Lower lobe of right lung (tissue), 2 donors: Measurements from ENCODE around the gene CCDC12. TPM values are rescaled to one million over a fixed set of nuclear protein-coding genes. Genes with fewer than 3 reads are reported as not detected.
"Not testable (repeated sequence)": the region's sequence is repeated elsewhere in the genome, so short reads cannot be mapped to it uniquely, and the experiment has no call there.

Experiments used
- ATAC-seq, 2 donors: fragments of 200-7000 bp; cut with Tn5 transposase; one replicate each; pipeline ENCODE4 v1.9.1; 2020 to 2022; ENCODE audit warnings: mild to moderate bottlenecking in 2 of 2, moderate library complexity in 2 of 2
- DNase-seq: peaks from one replicate; pipeline ENCODE4 v3.0.0-alpha.2; 2020
- H3K27ac ChIP-seq: fragments of 200-600 bp; one replicate; pipeline ENCODE4 v1.8.0; 2022
- H3K27me3 ChIP-seq: fragments of 200-600 bp; one replicate; pipeline ENCODE4 v1.8.0; 2022; ENCODE audit warnings: low read depth
- H3K36me3 ChIP-seq: fragments of 200-600 bp; one replicate; pipeline ENCODE4 v1.8.0; 2022; ENCODE audit warnings: mild to moderate bottlenecking
- H3K4me1 ChIP-seq: fragments of 200-600 bp; one replicate; pipeline ENCODE4 v1.8.0; 2022
- H3K4me3 ChIP-seq: fragments of 200-600 bp; one replicate; pipeline ENCODE4 v1.8.0; 2022; ENCODE audit warnings: mild to moderate bottlenecking
- H3K9me3 ChIP-seq: fragments of 200-600 bp; one replicate; pipeline ENCODE4 v1.8.0; 2022
- intact Hi-C: fragments of 100-400 bp; cut with DNase I; formaldehyde crosslinking; loops from one replicate; pipeline ENCODE4 v1.11.0; 2022
- total RNA-seq: library from RNA; stranded (reverse); fragmentation: NEBNext Ultra II Directional; extraction: Animal tissue kit (Norgen Biotek cat#: 25700); gene quantifications from one replicate; pipeline ENCODE4 v1.2.1, GENCODE V29; 2021
- TF ChIP-seq, protein P1 (sequence below): fragments of 200-600 bp; IDR thresholded peaks from one replicate; pipeline ENCODE4 v1.8.0; 2022; ENCODE audit warnings: antibody characterized with exemption, mild to moderate bottlenecking
- donor health status: DM: no; HTN: yes; CAD: no; lungs with severe emphysema.

The CCDC12 gene
- total RNA-seq, 1 donor from 2014 or later: 42.9 TPM

DNA sequence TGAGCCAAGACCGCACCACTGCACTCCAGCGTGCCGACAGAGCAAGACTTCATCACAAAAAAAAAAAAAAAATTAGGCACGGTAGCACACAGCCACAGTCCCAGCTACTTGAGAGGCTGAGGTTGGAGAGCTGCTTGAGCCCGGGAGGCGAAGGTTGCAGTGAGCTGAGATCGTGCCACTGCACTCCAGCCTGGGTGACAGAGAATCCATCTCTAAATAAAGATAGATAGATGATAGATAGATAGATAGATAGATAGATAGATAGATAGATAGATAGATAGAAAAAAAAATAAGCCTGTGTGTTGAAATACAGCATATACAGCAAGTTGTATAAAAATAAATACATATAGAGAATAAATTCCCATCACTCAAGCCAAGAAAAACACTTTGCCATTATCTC lies 61.7 kb downstream of the CCDC12 start:
- peak in 1 of 2 donors; percentile 42 for ATAC-seq
- intact Hi-C loops: no loop called here
- H3K4me1 ChIP-seq: peaks cover 7% of the 10 kb centered on the region
- no peak overlapping the region for H3K27ac ChIP-seq
- DNase-seq: peak; percentile 30
- H3K27me3 ChIP-seq: no peaks in the 10 kb centered on the region
- TF ChIP-seq, protein P1, sequence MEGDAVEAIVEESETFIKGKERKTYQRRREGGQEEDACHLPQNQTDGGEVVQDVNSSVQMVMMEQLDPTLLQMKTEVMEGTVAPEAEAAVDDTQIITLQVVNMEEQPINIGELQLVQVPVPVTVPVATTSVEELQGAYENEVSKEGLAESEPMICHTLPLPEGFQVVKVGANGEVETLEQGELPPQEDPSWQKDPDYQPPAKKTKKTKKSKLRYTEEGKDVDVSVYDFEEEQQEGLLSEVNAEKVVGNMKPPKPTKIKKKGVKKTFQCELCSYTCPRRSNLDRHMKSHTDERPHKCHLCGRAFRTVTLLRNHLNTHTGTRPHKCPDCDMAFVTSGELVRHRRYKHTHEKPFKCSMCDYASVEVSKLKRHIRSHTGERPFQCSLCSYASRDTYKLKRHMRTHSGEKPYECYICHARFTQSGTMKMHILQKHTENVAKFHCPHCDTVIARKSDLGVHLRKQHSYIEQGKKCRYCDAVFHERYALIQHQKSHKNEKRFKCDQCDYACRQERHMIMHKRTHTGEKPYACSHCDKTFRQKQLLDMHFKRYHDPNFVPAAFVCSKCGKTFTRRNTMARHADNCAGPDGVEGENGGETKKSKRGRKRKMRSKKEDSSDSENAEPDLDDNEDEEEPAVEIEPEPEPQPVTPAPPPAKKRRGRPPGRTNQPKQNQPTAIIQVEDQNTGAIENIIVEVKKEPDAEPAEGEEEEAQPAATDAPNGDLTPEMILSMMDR: no peak
- peaks cover 30% of the 10 kb centered on the region for H3K36me3 ChIP-seq
- H3K4me3 ChIP-seq: no peak overlapping the region
- H3K9me3 ChIP-seq: peaks cover 3% of the 10 kb centered on the region

DNA sequence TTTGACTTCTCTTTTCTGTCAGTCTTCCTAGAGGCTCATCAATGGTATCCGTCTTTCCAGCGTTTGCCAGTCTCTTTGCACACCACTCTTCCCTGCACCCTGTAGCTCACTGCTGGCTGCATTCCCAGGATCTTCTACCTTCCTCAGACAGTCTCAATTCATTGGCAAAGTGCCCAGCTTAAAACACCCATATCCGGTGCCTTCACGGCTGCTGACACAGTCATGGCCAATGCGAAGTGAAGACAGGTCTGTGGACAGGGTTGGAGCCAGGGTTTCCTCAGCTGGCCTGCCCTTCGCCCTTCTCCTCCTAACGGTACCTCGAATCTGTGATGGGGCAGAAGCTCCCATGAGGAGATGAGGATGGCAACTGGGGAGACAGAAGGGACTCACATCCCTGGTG lies 62.9 kb downstream of the CCDC12 start:
- ATAC-seq (peak in 1 of 2 donors; percentile 7), DNase-seq (no peak)
- peaks cover 18% of the 10 kb centered on the region for H3K4me1 ChIP-seq
- H3K27me3 ChIP-seq: peaks cover 4% of the 10 kb centered on the region
- intact Hi-C loops: no loop called here
- H3K36me3 ChIP-seq: peaks cover 18% of the 10 kb centered on the region
- TF ChIP-seq, protein P1: no peak
- no peak overlapping the region for H3K4me3 ChIP-seq
- H3K9me3 ChIP-seq: peaks cover 3% of the 10 kb centered on the region
- no peak overlapping the region for H3K27ac ChIP-seq

DNA sequence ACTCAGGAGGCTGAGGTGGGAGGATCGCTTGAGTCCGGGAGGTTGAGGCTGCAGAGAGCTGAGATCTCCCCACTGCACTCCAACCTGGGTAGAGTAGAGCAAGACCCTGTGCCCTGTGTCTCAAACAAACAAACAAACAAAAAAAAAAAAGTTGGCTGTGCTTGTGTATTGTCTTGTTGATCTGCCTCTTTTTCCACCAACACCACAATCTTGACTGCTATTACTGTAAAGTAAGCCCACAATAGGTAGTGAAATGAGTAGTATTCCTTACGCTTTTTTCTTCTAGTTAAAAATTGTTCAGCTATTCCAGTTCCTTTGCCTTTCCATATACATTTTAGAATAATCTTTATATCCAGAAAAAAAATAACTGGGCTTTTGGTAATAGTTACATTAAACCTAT lies 63.6 kb downstream of the CCDC12 start:
- no peak for DNase-seq
- no peak overlapping the region for H3K27ac ChIP-seq
- peaks cover 3% of the 10 kb centered on the region for H3K9me3 ChIP-seq
- H3K4me3 ChIP-seq: no peak overlapping the region
- peaks cover 25% of the 10 kb centered on the region for H3K4me1 ChIP-seq
- peaks cover 4% of the 10 kb centered on the region for H3K27me3 ChIP-seq
- ATAC-seq: no peak
- TF ChIP-seq, protein P1: no peak
- H3K36me3 ChIP-seq: peaks cover 11% of the 10 kb centered on the region
- intact Hi-C loops: no loop called here

DNA sequence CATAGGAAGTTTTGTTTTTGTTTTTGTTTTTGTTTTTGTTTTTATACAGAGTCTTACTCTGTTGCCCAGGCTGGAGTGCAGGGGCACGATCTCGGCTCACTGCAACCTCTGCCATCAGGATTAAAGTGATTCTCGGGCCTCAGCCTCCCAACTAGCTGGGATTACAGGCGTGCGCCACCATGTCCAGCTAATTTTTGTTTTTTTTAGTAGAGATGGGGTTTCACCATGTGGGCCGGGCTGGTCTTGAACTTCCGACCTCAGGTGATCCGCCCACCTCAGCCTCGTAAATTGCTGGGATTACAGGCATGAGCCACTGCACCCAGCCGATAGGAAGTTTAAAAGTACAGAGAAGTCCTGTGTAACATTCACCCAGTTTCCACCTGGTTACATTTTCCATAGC lies 65.6 kb downstream of the CCDC12 start:
- intact Hi-C loops, H3K27me3 ChIP-seq, H3K4me3 ChIP-seq, ATAC-seq, H3K27ac ChIP-seq, DNase-seq, H3K9me3 ChIP-seq, H3K36me3 ChIP-seq: not testable (repeated sequence)
- H3K4me1 ChIP-seq: peaks cover 26% of the 10 kb centered on the region

DNA sequence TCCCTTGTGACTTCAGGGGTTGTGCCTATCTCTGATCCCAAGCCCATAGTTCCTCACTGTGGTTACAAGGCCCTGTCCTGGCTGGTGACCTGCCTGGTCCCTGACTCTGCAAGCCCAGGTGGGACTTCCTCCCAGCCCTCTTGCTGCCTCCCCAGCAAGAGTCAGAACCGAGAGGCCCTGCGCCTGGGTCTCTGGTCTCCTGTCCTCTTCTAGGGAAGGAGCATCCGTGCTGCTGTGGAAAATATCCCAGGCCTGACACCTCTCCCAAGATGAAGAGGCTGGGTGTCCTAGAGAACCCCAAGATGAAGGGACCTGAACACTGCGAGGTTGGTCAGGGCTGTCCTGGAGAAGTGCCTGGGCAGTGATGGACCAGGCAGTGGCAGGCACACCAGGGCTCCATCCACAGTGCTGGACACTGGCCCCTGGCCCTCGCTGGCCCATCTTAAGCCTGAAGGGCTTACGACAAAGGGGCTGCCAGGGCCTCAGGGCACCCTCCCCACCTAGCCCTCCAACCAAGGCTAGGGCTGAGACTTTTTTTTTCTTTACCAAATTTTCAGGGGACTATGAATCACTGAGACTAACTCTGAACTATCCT lies 66.3 kb downstream of the CCDC12 start:
- Histone ChIP-seq H3K4me3 (no peak overlapping the region), H3K4me1 (peaks cover 26% of the 10 kb centered on the region), H3K27me3 (peaks cover 4% of the 10 kb centered on the region), H3K9me3 (no peaks in the 10 kb centered on the region), H3K36me3 (no peaks in the 10 kb centered on the region), H3K27ac (no peak overlapping the region)
- intact Hi-C loops: no loop called here
- ATAC-seq (no peak), DNase-seq (peak; percentile 20)
- TF ChIP-seq, protein P1: no peak

DNA sequence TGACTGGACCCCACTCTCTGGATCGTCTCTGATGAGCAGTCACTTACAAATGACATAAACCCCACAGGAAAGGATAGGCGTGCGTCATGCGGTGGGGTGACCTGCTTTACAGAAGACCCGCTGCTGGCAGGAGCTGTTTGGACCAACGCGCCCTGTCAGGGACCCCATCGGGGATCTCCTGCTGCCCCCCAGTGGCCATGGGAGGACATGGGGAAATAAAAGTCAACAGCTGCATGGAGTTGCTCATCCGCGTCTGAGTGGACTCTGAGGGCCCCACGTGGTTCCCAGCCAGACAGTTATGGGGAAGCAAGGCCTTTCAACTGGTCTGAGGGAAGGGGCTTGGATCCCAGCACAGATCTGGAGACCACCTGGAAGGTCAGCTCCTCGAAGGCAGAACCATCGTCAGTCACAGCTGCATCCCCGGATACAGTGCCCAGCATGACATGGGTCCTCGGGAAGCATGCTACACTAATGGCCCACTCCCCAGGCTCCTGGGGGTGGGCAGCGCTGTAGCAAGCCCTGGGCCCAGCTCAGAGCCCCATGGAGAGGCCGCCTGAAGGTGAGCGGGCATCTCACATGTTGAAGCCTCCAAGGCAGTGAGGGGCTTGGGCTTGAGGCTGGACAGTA lies 66.9 kb downstream of the CCDC12 start:
- intact Hi-C loops: no loop called here
- ATAC-seq: peak; percentile 85 to 87
- peak; percentile 87 for DNase-seq
- Histone ChIP-seq H3K36me3 (no peaks in the 10 kb centered on the region), H3K27me3 (peaks cover 4% of the 10 kb centered on the region), H3K4me1 (peaks cover 26% of the 10 kb centered on the region), H3K9me3 (no peaks in the 10 kb centered on the region), H3K27ac (no peak overlapping the region), H3K4me3 (no peak overlapping the region)
- TF ChIP-seq, protein P1: peak; percentile 91
